ENCODE data around the gene HSPB3. TPM values are rescaled to one million over a fixed set of nuclear protein-coding genes. Genes with fewer than 3 reads are reported as not detected.

HSPB3 gene
- total RNA-seq, 1 donor from 2014 or later = not detected

GRCh38 chr5:54440456-54440893 lies 15.0 kb upstream of the HSPB3 start:
- H3K36me3 Mint-ChIP-seq (ENCODE audit: low read depth) = no peaks in the 10 kb centered on the region
- no peaks in the 10 kb centered on the region for H3K9me3 Mint-ChIP-seq
- peak overlapping the region; percentile 9 for H3K4me3 Mint-ChIP-seq (ENCODE audit: low read depth)
- intact Hi-C loops (cut with micrococcal nuclease) = no loop called here
- peak; percentile 27 for DNase-seq (ENCODE audit: low spot score)
- peaks cover 11% of the 10 kb centered on the region for H3K27me3 Mint-ChIP-seq (ENCODE audit: low read depth)
- H3K27ac Mint-ChIP-seq = no peak overlapping the region
- peaks cover 27% of the 10 kb centered on the region for H3K4me1 Mint-ChIP-seq (ENCODE audit: low read depth)

GRCh38 chr5:54442271-54442670 lies 13.2 kb upstream of the HSPB3 start:
- intact Hi-C loops (cut with micrococcal nuclease) = no loop called here
- no peaks in the 10 kb centered on the region for H3K9me3 Mint-ChIP-seq
- H3K27me3 Mint-ChIP-seq (ENCODE audit: low read depth) = peaks cover 11% of the 10 kb centered on the region
- no peak overlapping the region for H3K27ac Mint-ChIP-seq
- DNase-seq (ENCODE audit: low spot score) = no peak
- no peaks in the 10 kb centered on the region for H3K36me3 Mint-ChIP-seq (ENCODE audit: low read depth)
- no peak overlapping the region for H3K4me3 Mint-ChIP-seq (ENCODE audit: low read depth)
- peaks cover 27% of the 10 kb centered on the region for H3K4me1 Mint-ChIP-seq (ENCODE audit: low read depth)

- peaks cover 27% of the 10 kb centered on the region for H3K4me1 Mint-ChIP-seq (ENCODE audit: low read depth)
- H3K36me3 Mint-ChIP-seq (ENCODE audit: low read depth) = no peaks in the 10 kb centered on the region
- H3K9me3 Mint-ChIP-seq = no peaks in the 10 kb centered on the region
- peaks cover 14% of the 10 kb centered on the region for H3K27me3 Mint-ChIP-seq (ENCODE audit: low read depth)
- no peak overlapping the region for H3K4me3 Mint-ChIP-seq (ENCODE audit: low read depth)
- intact Hi-C loops (cut with micrococcal nuclease) = no loop called here
- DNase-seq (ENCODE audit: low spot score) = no peak
- H3K27ac Mint-ChIP-seq = no peak overlapping the region
These were observed 12.2 kb upstream of the HSPB3 start for GRCh38 chr5:54443270-54443669.

GRCh38 chr5:54445691-54446378 lies 9.7 kb upstream of the HSPB3 start:
- DNase-seq (ENCODE audit: low spot score) = no peak
- H3K27ac Mint-ChIP-seq = no peak overlapping the region
- peaks cover 9% of the 10 kb centered on the region for H3K4me1 Mint-ChIP-seq (ENCODE audit: low read depth)
- intact Hi-C loops (cut with micrococcal nuclease) = no loop called here
- peaks cover 9% of the 10 kb centered on the region for H3K27me3 Mint-ChIP-seq (ENCODE audit: low read depth)
- no peak overlapping the region for H3K4me3 Mint-ChIP-seq (ENCODE audit: low read depth)
- H3K36me3 Mint-ChIP-seq (ENCODE audit: low read depth) = no peaks in the 10 kb centered on the region
- H3K9me3 Mint-ChIP-seq = no peaks in the 10 kb centered on the region

- H3K27me3 Mint-ChIP-seq (ENCODE audit: low read depth) = peaks cover 9% of the 10 kb centered on the region
- intact Hi-C loops (cut with micrococcal nuclease) = no loop called here
- DNase-seq (ENCODE audit: low spot score) = no peak
- H3K9me3 Mint-ChIP-seq = no peaks in the 10 kb centered on the region
- H3K27ac Mint-ChIP-seq = no peak overlapping the region
- no peak overlapping the region for H3K4me3 Mint-ChIP-seq (ENCODE audit: low read depth)
- H3K36me3 Mint-ChIP-seq (ENCODE audit: low read depth) = no peaks in the 10 kb centered on the region
- H3K4me1 Mint-ChIP-seq (ENCODE audit: low read depth) = peaks cover 5% of the 10 kb centered on the region
These were observed 9.1 kb upstream of the HSPB3 start for GRCh38 chr5:54446379-54446732.

- Mint-ChIP-seq H3K27me3 (ENCODE audit: low read depth) (peaks cover 7% of the 10 kb centered on the region), H3K4me1 (ENCODE audit: low read depth) (no peaks in the 10 kb centered on the region), H3K27ac (no peak overlapping the region), H3K9me3 (no peaks in the 10 kb centered on the region), H3K4me3 (ENCODE audit: low read depth) (no peak overlapping the region), H3K36me3 (ENCODE audit: low read depth) (no peaks in the 10 kb centered on the region)
- no peak for DNase-seq (ENCODE audit: low spot score)
- intact Hi-C loops (cut with micrococcal nuclease) = no loop called here
These were observed 5.6 kb upstream of the HSPB3 start for GRCh38 chr5:54449923-54450322.

- H3K27ac Mint-ChIP-seq = no peak overlapping the region
- no peaks in the 10 kb centered on the region for H3K4me1 Mint-ChIP-seq (ENCODE audit: low read depth)
- H3K36me3 Mint-ChIP-seq (ENCODE audit: low read depth) = no peaks in the 10 kb centered on the region
- intact Hi-C loops (cut with micrococcal nuclease) = no loop called here
- no peaks in the 10 kb centered on the region for H3K9me3 Mint-ChIP-seq
- no peak for DNase-seq (ENCODE audit: low spot score)
- peaks cover 6% of the 10 kb centered on the region for H3K27me3 Mint-ChIP-seq (ENCODE audit: low read depth)
- H3K4me3 Mint-ChIP-seq (ENCODE audit: low read depth) = no peak overlapping the region
These were observed 5.0 kb upstream of the HSPB3 start for GRCh38 chr5:54450542-54450941.

- no peak for DNase-seq (ENCODE audit: low spot score)
- Mint-ChIP-seq H3K4me3 (ENCODE audit: low read depth) (no peak overlapping the region), H3K9me3 (no peaks in the 10 kb centered on the region), H3K4me1 (ENCODE audit: low read depth) (no peaks in the 10 kb centered on the region), H3K36me3 (ENCODE audit: low read depth) (no peaks in the 10 kb centered on the region), H3K27me3 (ENCODE audit: low read depth) (peaks cover 8% of the 10 kb centered on the region), H3K27ac (no peak overlapping the region)
- intact Hi-C loops (cut with micrococcal nuclease) = no loop called here
These were observed 2.5 kb upstream of the HSPB3 start for GRCh38 chr5:54453046-54453445.

GRCh38 chr5:54454602-54455001 lies 897 bp upstream of the HSPB3 start:
- Mint-ChIP-seq H3K9me3 (no peaks in the 10 kb centered on the region), H3K36me3 (ENCODE audit: low read depth) (no peaks in the 10 kb centered on the region), H3K27me3 (ENCODE audit: low read depth) (peaks cover 10% of the 10 kb centered on the region), H3K4me1 (ENCODE audit: low read depth) (no peaks in the 10 kb centered on the region), H3K4me3 (ENCODE audit: low read depth) (no peak overlapping the region), H3K27ac (no peak overlapping the region)
- intact Hi-C loops (cut with micrococcal nuclease) = no loop called here
- DNase-seq (ENCODE audit: low spot score) = no peak

- Mint-ChIP-seq H3K27ac (no peak overlapping the region), H3K9me3 (peaks cover 14% of the 10 kb centered on the region), H3K4me1 (ENCODE audit: low read depth) (no peaks in the 10 kb centered on the region), H3K36me3 (ENCODE audit: low read depth) (no peaks in the 10 kb centered on the region), H3K27me3 (ENCODE audit: low read depth) (peaks cover 13% of the 10 kb centered on the region), H3K4me3 (ENCODE audit: low read depth) (no peak overlapping the region)
- intact Hi-C loops (cut with micrococcal nuclease) = no loop called here
- DNase-seq (ENCODE audit: low spot score) = no peak
These were observed 1.8 kb downstream of the HSPB3 start for GRCh38 chr5:54457094-54457862.

GRCh38 chr5:54458221-54458620 lies 2.7 kb downstream of the HSPB3 start:
- Mint-ChIP-seq H3K4me3 (ENCODE audit: low read depth) (no peak overlapping the region), H3K36me3 (ENCODE audit: low read depth) (no peaks in the 10 kb centered on the region), H3K27me3 (ENCODE audit: low read depth) (peaks cover 13% of the 10 kb centered on the region), H3K27ac (no peak overlapping the region), H3K9me3 (peaks cover 14% of the 10 kb centered on the region), H3K4me1 (ENCODE audit: low read depth) (no peaks in the 10 kb centered on the region)
- intact Hi-C loops (cut with micrococcal nuclease) = no loop called here
- DNase-seq (ENCODE audit: low spot score) = no peak

- intact Hi-C loops (cut with micrococcal nuclease) = no loop called here
- peaks cover 14% of the 10 kb centered on the region for H3K9me3 Mint-ChIP-seq
- no peak for DNase-seq (ENCODE audit: low spot score)
- H3K36me3 Mint-ChIP-seq (ENCODE audit: low read depth) = no peaks in the 10 kb centered on the region
- H3K4me1 Mint-ChIP-seq (ENCODE audit: low read depth) = no peaks in the 10 kb centered on the region
- no peak overlapping the region for H3K27ac Mint-ChIP-seq
- peaks cover 10% of the 10 kb centered on the region for H3K27me3 Mint-ChIP-seq (ENCODE audit: low read depth)
- H3K4me3 Mint-ChIP-seq (ENCODE audit: low read depth) = no peak overlapping the region
These were observed 4.9 kb downstream of the HSPB3 start for GRCh38 chr5:54460181-54460919.

- H3K27me3 Mint-ChIP-seq (ENCODE audit: low read depth) = peaks cover 8% of the 10 kb centered on the region
- H3K9me3 Mint-ChIP-seq = peaks cover 14% of the 10 kb centered on the region
- no peaks in the 10 kb centered on the region for H3K36me3 Mint-ChIP-seq (ENCODE audit: low read depth)
- no peaks in the 10 kb centered on the region for H3K4me1 Mint-ChIP-seq (ENCODE audit: low read depth)
- DNase-seq (ENCODE audit: low spot score) = no peak
- intact Hi-C loops (cut with micrococcal nuclease) = no loop called here
- no peak overlapping the region for H3K4me3 Mint-ChIP-seq (ENCODE audit: low read depth)
- H3K27ac Mint-ChIP-seq = no peak overlapping the region
These were observed 6.8 kb downstream of the HSPB3 start for GRCh38 chr5:54462281-54462680.

Measured in activated T-helper 2 cell treated with anti-CD3 and anti-CD28 coated beads, Interferon-gamma antibody, Interleukin-2, Interleukin-4, amounts not matched to agents 10 μg/mL and 5 μg/mL and 100 μg/mL, durations not matched to agents 14 hours and 24 hours and 36 hours (primary cell).